Measurements from ENCODE around the gene ZNF415.
"Not testable (repeated sequence)": the region's sequence is repeated elsewhere in the genome, so short reads cannot be mapped to it uniquely, and the experiment has no call there.

The ZNF415 gene

GRCh38 chr19:53102206-53102755, 30.4 kb downstream of the ZNF415 start:
- no peak for DNase-seq

GRCh38 chr19:53101518-53101917, 31.2 kb downstream of the ZNF415 start:
- DNase-seq, result no peak

DNA sequence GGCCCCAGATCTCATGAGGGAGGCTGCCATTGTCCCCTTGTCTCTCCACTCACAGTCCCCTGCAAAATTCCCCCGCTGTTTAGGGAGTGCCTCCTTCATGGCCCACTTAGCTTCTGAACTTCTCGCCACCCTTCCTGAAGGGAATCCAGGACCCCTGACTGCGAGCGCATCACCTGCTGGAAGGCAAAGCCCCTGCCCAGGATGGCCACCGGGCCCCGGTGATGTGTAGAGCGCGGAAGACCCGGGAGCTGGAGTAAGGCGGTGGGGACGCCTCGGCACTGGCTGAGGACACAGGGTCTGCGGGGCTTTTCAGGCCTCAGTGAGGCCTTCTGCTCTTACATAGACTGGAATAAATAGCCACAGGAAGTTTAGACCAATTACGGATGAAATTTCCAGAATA, 34.1 kb downstream of the ZNF415 start:
- DNase-seq, result not testable (repeated sequence)

GRCh38 chr19:53096982-53097690, 35.6 kb downstream of the ZNF415 start:
- DNase-seq, result not testable (repeated sequence)

DNA sequence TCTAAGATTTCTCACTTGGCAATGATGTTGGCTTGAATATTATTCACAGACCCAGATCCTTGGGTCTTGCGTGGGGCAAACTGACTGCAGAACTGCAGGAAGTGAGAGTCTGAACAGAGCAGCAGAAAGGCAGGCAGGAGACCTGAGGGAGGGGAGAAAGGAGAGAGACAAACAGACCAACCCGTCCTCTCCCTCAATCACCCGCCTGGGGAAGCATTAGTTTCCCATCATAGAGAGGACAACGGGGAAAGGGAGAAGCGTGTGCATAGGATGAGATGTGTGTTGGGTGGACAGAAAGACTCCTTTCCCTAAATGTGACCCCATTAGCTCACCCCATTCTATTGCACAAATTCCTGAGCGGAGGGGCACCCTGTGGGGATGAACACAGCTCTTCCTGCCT, 36.1 kb downstream of the ZNF415 start:
- not testable (repeated sequence) for DNase-seq

GRCh38 chr19:53094754-53095575, 37.7 kb downstream of the ZNF415 start:
- no peak for DNase-seq

GRCh38 chr19:53092723-53093122, 40.0 kb downstream of the ZNF415 start:
- no peak for DNase-seq

DNA sequence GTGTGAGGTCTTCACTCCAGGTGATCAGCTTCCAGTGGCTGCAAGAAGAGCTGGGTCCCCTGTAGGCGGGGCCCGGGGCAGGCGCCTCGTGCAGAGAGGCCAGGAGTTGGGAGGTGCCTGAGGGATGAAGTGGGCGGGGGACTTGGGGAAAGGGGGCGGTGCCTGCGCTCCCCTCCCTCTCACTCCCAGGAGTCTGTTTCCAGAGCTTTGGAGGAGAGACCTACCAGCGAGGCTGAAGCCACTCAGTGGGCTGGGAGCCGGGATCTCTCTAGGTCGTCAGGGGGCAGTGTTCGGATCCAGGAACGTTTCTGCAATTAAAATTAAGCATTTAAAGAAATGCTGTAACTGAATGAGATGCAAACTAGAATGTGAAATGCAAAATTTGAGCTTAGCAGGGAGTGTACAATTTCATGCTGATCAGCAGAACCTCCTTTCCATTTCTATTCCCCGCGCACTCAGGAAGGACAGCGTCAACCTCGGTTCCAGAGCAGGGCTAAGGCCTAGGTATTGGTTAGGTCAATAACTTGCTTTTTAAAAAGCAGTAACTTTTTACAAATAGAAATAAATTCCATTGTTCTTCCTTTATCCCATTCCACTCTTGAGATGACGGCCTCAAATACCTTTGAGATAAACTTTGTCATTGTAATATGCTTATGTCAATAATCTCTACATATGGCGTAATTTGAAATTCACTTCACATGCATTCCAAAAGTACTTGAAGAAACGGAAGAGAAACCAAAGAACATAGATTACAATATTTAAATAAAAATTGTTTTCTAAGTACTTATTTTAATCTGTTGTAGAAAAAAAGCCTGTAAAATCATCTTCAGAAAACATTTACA, 41.1 kb downstream of the ZNF415 start:
- no peak for DNase-seq

DNA sequence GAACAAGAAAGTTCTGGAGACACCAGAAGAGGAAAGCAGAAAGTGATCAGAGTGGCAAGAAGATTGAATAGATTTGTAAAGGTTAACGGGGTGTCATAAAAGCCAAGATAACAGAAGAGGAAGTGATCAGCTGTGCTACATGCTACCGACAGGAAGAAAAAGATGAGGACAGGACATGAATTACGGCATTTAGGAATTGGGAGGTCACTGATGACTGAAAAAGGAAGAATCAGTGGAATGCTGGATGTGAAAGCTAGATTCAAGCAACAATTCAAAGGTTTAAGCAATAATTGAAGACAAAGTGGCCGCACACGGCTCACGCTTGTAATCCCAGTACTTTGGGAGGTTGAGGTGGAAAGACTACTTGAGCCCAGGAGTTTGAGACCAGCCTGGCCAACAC, 44.6 kb downstream of the ZNF415 start:
- no peak for DNase-seq

GRCh38 chr19:53086949-53087348, 45.8 kb downstream of the ZNF415 start:
- DNase-seq, result no peak

GRCh38 chr19:53085496-53085895, 47.2 kb downstream of the ZNF415 start:
- DNase-seq, result no peak

DNA sequence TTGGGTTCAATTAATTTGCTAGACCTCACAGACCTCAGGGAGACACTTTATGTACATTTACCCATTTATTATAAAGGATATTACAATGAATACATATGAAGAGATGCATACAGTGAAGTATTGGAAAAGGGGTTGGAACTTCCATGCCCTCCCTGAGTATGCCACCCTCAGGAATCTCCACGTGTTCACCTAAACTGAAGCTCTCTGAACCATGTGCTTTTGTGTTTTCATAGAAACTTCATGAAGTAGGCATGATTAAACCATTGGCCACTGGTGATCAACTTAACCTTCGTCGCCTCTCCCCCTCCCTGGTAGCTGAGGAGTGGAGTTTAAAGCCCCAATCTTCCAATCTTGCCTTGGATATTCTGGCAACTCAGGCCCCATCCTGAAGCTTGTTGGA, 49.8 kb downstream of the ZNF415 start:
- no peak for DNase-seq

DNA sequence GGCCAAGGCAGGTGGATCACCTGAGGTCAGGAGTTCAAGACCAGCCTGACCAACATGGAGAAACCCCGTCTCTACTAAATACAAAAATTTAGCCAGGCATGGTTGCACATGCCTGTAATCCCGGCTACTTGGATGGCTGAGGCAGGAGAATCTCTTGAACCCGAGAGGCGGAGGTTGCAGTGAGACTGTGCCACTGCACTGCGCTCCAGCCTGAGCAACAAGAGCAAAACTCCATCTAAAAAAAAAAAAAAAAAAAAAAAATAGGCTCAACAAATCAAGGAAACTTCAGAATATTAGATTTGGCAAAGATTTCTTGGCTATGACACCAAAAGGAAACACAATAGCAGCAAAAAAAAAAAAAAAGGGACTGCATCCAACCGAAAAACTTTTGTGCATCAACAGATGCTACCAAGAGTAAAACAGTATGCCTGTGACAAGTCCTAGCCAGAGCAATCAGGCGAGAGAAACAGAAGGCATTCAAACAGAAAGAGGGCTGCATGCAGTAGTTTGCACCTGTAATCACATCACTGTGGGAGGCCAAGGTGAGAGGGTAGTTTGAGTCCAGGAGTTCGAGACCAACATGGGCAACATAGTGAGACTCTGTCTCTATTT, 53.3 kb downstream of the ZNF415 start:
- no peak for DNase-seq

DNA sequence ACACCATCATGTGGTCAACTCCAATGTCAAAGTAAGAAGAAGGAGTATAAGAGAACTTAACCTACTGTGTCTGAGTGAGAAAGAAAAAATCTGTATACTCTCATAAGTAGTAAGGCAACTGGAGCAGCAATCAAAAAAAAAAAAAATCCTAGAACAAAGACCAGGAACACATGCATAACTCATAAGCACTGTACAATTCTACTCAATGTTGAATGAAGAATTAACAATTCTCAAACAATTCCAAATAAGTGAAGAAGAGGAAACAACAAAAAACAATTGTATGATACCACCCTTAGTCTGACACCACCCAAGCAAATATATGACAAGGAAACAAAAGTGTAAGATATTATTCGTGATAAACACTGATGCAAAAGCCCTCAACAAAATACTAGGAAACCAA, 54.0 kb downstream of the ZNF415 start:
- no peak for DNase-seq

DNA sequence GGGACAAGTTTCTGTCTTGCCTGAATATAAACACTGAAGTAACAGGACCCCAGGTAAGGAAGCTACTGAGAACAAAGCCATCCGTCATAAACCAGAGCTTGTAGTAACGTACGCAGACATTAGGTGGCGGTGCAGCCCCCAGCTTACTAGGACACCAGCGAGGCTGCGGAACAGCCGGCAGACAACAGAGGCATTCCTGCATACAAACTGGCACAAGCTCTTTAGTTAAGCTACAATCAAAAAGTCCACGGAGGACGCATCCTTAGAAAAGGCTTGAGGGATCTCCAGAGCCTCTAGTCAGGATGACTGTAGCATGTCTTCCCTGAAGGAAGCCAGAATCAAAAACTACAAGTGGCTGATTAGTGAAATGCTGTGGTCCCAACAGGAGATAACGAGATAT, 55.7 kb downstream of the ZNF415 start:
- DNase-seq, result no peak

DNA sequence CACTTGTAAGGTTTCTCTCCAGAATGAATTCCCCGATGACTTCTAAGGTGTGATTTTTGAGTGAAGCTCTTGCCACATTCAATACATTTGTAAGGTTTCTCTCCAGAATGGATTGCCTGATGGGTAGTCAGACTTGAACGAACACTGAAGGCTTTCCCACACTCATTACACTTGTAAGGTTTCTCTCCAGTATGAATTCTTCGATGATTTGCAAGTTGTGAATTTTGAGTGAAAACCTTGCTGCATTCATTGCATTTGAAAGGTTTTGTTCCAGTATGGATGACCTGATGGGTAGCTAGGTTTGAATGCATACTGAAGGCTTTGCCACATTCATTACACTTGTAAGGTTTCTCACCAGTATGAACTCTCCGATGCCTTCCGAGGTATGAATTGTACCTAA, 63.9 kb downstream of the ZNF415 start:
- no peak for DNase-seq

DNA sequence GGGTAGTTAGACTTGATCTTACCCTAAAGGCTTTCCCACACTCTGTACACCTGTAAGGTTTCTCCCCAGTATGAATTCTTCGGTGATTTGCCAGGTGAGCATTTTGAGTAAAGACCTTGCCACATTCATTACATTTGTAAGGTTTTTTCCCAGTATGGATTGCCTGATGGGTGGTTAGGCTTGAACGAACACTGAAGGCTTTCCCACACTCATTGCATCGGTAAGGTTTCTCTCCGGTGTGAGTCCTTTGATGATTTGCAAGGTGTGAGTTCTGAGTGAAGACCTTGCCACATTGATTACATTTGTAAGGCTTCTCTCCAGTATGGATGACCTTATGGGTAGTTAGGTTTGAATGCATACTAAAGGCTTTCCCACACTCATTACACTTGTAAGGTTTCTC, 64.5 kb downstream of the ZNF415 start:
- DNase-seq, result no peak

GRCh38 chr19:53057904-53058580, 74.7 kb downstream of the ZNF415 start:
- DNase-seq, result no peak
